Measurements from ENCODE around the gene NCKAP5.

Gene NCKAP5

DNA sequence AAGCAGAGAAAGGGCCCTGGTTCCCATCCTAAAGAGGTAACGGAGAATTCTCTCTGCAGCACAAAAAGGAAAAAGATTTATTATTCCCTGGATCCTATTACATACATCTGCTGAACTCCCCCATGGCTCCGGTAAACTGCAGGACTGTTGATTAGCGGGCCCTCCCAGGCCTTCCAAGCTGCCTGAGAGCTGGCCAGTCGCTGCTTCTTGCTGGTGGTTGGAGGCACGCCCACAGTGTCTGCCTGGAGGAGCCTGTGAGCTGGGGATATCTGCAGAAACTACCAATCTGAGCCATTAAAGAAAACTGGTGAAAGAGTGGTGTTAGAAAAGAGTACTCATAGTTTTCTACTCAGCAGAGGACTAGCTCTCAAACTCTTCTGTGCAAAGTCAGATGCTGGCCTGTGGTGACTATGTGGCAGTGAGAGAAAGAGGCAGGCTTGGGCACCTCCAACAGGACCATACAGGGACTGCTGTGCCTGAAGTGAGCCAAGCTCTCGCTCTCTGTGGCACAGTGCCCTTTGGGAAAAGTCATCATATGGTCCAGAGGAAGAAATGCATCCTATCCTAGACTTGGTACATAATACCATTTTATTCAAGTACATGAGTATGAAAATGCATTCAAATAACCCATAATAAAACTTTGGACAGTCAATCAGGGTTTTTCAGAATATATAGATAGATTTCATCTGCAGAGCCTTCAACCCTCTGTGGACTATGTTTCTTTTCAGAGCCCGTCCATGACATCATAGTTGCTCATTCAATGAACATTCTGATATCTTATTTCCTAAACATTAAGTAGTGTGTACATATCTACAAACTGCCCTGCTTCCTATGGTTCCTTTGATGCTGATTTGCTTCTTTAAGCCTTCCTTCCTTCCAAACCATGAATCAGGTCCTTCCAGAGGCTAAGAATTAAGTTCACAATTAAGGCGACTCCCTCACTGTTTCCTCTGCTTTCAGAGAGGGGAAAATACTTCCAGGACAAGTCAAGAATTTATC lies 656.2 kb downstream of the NCKAP5 start:
- TF ChIP-seq, protein P1, sequence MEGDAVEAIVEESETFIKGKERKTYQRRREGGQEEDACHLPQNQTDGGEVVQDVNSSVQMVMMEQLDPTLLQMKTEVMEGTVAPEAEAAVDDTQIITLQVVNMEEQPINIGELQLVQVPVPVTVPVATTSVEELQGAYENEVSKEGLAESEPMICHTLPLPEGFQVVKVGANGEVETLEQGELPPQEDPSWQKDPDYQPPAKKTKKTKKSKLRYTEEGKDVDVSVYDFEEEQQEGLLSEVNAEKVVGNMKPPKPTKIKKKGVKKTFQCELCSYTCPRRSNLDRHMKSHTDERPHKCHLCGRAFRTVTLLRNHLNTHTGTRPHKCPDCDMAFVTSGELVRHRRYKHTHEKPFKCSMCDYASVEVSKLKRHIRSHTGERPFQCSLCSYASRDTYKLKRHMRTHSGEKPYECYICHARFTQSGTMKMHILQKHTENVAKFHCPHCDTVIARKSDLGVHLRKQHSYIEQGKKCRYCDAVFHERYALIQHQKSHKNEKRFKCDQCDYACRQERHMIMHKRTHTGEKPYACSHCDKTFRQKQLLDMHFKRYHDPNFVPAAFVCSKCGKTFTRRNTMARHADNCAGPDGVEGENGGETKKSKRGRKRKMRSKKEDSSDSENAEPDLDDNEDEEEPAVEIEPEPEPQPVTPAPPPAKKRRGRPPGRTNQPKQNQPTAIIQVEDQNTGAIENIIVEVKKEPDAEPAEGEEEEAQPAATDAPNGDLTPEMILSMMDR (IDR thresholded peaks at IDR 0.05; ENCODE audit: low read depth, low read length): no peak
- no peak overlapping the region for H3K4me3 ChIP-seq (ENCODE audit: low read depth, low read length)

DNA sequence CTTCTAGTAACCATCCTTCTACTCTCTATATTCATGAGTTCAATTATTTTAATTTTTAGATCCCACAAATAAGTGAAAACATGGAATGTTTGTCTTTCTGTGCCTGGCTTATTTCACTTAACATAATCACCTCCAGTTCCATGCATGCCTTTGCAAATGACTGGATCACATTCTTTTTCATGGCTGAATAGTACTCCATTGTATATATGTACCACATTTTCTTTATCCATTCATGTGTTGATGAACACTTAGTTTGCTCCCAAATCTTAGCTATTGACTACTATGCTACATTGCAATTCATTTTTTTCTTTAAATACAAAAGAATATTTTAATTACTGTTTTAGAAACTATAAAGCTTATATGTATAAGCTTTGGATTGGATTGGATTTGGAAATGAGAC lies 657.8 kb downstream of the NCKAP5 start:
- TF ChIP-seq, protein P1 (IDR thresholded peaks at IDR 0.05; ENCODE audit: low read depth, low read length): no peak
- H3K4me3 ChIP-seq (ENCODE audit: low read depth, low read length): no peak overlapping the region

DNA sequence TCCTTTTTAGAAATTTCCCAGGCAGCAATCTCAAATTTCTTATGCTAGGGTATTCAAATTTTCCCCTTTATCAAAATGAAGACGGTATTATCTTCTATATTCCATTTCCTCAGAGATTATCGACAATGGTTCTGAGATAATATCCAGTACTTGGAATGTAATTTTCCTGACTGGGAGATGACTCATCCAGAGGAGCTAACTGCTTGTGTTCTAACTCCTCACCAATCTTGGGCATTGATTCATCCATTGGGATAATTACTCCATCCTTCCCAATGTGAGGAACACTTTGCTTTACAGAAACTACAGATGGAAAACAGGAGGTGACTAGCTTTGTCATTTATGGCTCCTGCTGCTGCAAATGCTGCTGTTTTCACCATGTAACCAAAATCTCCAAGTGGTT lies 658.8 kb downstream of the NCKAP5 start:
- TF ChIP-seq, protein P1 (IDR thresholded peaks at IDR 0.05; ENCODE audit: low read depth, low read length): no peak
- H3K4me3 ChIP-seq (ENCODE audit: low read depth, low read length): no peak overlapping the region

DNA sequence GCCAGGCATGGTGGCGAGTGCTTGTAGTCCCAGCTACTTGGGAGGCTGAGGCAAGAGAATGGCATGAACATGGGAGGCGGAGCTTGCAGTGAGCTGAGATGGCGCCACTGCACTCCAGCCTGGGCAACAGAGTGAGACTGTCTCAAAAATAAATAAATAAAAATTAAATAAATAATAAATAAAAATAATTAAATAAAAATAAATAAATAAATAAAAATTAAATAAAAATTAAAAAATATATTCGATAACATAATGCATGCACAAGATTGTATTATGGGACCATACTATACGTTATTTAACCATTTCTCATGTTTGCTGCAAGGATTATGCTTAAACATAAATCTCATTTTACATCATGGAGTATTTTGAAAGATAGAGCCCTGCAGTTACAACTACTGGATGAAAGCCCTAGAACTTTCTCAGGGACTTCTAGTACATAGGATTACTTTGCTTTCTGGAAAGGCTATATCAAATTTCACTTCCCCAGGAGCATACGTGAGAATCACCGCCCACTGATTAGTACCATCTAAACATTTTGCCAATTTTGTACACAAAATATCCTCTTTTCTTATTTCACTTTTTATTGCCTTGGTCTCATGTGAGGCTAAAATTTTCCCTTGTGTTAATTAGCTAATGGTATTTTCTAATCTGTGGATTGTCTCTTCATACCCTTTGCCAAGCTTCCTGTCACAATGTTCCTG lies 664.0 kb downstream of the NCKAP5 start:
- no peak overlapping the region for H3K4me3 ChIP-seq (ENCODE audit: low read depth, low read length)
- TF ChIP-seq, protein P1 (IDR thresholded peaks at IDR 0.05; ENCODE audit: low read depth, low read length): no peak

DNA sequence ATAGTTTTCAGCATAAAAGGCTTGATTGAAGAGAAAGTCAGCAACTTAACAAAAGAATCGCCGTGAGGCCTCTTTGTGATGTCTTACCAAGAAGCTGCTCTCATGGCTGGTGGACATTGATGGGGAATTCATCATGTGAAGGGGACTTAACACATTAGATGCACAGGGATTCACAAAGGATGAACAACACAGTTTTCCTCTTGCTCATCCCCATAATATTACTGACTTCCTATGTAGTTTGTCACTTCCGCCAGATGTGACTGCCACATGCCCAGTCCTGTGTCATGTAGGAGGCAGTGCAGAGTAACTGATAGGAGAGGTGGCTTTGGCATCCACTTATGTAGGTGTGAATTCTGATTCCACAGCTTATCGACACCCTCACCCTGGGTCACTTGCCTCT lies 665.6 kb downstream of the NCKAP5 start:
- no peak overlapping the region for H3K4me3 ChIP-seq (ENCODE audit: low read depth, low read length)
- TF ChIP-seq, protein P1 (IDR thresholded peaks at IDR 0.05; ENCODE audit: low read depth, low read length): no peak

DNA sequence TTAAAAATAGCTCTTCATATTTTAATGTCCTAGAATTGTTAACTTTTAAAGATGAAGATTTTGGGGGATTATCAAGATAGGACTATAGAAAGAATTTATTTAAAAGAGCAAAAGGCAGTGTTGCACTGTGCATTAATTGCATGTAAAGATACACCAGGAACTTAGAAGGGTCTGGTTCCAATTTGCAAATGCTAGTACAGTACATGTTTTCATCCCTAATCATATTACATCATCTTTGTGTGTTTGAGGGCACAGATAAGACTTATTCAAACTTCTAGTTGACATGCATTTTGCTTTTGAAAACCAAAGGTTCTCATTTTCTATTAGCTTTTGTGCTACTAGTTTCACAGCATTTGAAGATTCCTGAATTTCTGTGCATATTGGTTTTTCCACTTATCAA lies 666.6 kb downstream of the NCKAP5 start:
- TF ChIP-seq, protein P1 (IDR thresholded peaks at IDR 0.05; ENCODE audit: low read depth, low read length): no peak
- no peak overlapping the region for H3K4me3 ChIP-seq (ENCODE audit: low read depth, low read length)

DNA sequence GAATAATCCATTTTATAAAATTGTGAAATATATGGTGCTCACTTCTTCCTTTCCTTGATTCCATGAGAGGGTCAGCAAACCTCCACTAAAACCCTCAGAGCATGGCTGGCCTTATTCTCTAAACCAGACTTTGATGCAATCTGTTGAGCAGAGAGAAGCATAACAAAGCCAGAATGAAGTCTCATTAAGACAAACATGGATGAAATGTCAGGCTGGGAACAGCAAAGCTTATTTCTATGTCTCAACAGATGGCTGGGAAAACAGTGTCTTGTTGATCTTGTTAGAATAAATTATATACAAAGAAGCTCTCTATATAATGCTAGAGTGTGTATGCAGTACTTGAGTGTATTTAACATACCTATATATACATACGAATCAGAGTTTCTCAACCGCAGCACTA lies 671.2 kb downstream of the NCKAP5 start:
- TF ChIP-seq, protein P1 (IDR thresholded peaks at IDR 0.05; ENCODE audit: low read depth, low read length): no peak
- H3K4me3 ChIP-seq (ENCODE audit: low read depth, low read length): no peak overlapping the region
